T-helper 1 cell treated with Interleukin-12 subunit alpha and Interleukin-12 subunit beta and Interleukin-4 antibody, amounts not matched to agents 30 ng/mL and 1 ng/mL, for 36 hours (primary cell): ENCODE measurements around the gene CFAP77. TPM values are rescaled to one million over a fixed set of nuclear protein-coding genes. Genes with fewer than 3 reads are reported as not detected.

Source experiments
- intact Hi-C: fragments of 100-400 bp; cut with micrococcal nuclease; formaldehyde crosslinking; loops from one replicate; pipeline ENCODE4 v1.15.1; 2024
- total RNA-seq: library from RNA; stranded (reverse); gene quantifications from 2 replicates; pipeline ENCODE4 v1.2.3, GENCODE V29; 2022

Gene CFAP77
- total RNA-seq, 1 donor from 2014 or later: not detected

DNA sequence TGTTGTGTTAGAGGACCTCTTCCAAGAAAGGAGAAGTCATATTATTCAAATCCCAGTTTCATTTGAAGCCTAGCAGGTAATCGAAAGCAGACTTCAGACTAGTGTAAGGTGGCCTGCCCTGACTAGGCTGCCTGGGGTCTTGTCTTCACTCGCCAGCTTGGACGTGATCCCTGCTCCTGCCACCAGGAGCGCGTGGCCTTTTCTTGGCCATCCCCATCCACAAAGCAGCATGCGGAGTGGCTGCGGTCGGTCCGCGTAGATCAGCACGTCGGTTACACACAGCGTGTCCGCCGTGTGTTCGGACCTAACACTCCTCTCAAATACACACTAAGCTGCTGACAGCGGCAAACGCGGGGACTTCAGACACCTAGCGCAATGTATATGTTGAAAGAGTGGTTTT, 37.3 kb downstream of the CFAP77 start:
- intact Hi-C loops: no loop called here

DNA sequence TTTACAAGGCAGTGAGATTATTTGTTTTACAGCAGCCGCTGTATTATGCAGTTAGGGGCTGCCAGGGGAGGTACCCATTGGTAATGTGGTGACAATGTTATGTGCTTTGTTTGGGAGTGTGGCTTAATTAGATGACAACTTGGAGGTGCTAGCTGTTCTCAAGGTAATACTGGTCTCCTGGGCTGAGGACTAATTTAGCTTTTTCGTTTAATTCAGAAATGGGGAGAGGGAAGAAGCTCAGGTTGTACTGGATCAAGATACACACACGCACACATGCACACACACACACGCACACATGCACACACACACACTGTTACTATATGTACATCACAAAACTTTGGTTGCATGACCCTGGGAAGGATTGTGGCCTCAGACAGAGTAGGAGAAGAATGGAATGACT, 37.9 kb downstream of the CFAP77 start:
- intact Hi-C loops: no loop called here

DNA sequence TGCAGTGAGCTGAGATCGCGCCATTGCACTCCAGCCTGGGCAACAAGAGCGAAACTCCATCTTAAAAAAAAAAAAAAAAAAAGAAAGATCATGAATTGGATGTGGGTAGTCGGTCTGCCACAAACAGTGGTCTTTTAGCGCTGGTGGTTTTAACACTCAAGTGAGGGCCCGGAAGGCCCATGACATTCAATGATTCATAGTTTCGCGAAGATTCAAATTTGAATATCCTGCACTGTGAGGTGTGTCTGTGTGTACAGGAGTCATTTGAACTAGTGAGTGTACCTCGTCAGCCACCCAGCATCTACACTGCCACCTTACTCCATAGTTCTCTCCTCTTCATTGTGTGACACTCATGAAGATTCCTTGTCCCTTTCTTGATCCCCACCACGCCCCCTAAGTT, 41.3 kb downstream of the CFAP77 start:
- intact Hi-C loops: no loop called here

DNA sequence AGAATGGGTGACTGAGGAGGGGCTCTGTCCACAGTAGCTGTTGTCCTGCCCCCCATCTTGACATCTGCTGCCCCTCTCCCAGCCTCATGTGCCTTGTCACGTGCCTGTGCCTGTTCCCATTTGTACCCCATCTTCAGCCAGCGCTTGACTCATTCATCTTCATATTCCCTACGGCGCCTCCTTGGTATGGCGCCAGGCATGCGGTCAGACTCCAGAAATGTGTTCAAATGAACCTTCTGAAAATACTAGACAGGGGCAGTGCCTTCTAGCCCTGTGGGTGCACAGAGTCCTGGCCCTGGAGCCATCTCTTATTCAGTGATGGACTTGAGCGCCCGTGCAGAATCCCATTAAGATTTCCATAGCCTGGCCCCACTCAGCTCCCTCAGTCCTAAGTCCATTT, 46.2 kb downstream of the CFAP77 start:
- intact Hi-C loops: no loop called here

DNA sequence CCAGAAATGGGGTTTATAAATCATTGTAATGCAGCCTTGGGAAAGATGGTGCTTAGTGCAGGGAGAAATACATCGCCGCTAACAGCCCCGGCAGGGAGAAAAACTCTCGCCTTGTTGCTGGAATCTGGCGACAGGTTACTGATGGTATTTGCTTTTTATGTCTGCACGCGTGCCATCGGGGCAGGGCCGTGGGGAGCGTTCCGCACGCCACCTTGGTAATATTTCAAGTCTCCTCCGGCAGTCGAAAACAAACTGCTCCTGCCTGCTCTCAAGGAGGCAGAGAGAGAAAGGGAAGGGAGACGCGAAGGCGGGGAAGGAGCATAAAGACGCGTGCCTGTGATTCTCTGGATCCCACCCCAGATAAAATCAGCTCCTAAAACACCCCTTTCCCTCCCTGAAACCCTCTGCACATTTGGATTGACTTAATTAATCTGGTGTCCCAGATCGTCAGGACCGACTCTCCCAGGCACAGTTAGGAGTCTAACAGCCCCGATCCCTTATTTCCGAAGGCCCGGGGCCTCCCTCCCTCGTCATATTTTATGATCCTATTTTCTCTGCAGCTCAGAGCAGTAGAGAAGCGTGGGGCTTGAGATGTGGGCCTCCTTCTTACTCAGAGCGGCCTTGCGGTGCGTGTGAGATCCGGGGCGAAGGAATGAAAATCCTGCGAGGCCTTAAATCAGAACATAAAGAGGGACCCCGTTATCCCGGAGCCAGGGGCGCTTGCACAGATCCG, 47.7 kb downstream of the CFAP77 start:
- intact Hi-C loops: no loop called here

DNA sequence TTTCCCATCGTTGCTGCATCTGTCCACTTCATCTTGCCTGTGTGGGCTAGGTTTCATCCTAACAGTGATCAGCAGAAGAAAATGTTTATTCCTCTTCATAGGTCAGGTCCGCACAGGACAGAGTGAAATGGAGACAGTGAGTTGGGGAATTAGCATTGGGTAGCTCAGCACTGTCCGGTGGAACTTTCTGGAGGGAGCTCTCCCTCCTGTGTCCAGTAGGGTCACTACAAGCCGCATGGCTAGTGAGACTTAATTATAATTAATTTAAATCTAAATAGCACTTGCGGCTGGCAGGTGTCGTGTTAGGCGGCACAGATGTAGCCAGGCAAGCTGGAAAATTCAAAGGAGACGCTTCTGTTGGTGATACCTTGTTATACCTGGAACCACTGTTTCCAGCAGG, 48.4 kb downstream of the CFAP77 start:
- intact Hi-C loops: no loop called here

DNA sequence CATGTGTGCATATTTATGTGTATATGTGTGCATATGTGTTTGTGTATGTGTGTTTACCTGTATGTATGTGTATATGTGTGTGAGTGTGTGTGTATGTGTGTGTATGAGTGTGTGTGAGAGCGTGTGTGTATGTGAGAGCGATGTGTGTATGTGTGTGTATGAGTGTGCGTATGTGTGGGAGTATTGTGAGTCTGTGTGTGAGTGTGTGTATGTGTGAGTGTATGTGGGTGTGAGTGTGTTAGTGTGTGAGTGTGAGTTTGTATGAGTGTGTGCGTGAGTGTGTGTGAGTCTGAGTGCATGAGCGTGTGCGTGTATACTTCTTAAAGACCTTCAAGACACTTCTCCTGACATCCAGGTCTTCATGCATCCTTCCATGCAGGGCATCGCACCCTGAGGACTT, 49.6 kb downstream of the CFAP77 start:
- intact Hi-C loops: no loop called here

DNA sequence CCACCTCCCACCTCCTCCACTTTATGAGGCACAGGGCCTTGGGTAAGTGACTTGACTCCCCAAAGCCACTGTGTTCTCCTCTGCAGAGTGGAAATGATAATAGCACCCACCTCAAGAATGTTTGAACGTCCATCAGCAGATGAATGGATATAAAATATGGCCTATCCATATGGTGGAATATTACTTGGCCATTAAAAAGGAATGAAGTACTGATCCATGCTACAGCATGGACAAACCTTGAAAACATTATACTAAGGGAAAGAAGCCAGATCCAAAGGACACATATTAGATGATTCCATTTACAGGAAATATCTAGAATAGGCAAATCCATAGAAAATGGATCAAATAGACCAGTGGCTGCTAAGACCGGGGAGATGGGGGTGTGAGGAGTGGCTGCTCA, 50.2 kb downstream of the CFAP77 start:
- intact Hi-C loops: no loop called here

DNA sequence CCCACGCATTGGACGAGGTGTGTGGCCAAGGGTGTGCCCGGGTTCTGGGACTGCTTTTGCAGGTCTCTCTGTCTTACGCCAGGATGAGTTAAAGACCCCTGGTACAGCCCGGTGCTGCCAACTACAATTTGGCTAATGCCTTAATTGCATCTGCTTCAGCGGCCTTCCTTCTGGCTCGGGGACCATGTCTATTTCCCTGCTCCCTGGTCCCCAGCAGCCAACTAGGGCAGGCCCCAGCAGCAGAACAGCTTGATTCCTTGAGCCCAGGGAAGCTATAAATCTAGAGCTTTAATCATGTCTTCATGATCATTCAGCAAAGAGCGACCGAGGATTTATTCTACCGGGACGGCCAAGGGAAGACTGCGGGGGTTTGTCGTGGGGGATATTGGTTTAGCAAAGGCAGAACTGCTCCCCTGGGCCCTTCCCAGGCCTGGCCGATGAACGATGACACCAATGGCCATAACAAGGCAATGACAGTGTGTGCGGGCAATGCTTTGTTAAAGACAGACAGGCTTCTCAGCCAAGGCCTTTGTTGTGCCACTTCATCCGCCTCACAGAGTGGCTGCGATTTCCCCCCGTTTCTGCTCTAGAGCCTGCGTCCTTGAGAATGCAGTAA, 51.4 kb downstream of the CFAP77 start:
- intact Hi-C loops: no loop called here

DNA sequence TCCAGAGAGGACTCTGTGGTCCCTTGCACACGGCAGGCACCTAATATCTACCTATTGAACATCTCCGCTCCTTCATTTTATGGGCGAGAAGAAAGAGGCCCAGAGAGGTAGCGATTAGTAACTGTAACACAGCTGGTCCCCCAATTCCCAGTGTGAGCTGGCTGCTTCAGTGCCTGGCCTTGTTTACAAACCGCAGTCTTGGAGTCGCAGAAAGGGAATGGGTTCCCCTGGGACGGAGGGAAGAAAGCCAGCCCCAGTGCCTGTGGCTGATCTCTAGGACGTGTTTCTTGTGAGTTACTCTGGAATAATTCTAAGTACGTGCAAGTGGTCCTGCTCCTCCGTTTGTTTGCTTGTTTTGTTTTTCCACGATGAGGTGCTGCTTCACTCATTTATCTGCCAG, 52.0 kb downstream of the CFAP77 start:
- intact Hi-C loops: no loop called here

DNA sequence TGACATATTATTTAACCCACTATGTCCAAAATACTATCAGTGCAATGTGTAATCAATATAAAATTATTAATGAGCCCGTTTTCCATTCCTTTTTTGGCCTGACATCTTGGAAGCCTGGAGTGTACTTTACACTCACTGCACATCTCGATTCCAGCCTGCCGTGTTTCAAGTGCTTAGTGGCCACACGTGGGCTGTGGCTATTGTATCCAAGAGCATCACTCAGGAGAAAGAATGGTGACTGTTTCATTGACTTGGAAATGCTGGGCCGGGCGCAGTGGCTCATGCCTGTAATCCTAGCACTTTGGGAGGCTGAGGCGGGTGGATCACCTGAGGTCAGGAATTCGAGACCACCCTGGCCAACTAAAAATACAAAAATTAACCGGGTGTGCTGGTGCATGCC, 54.5 kb downstream of the CFAP77 start:
- intact Hi-C loops: no loop called here

DNA sequence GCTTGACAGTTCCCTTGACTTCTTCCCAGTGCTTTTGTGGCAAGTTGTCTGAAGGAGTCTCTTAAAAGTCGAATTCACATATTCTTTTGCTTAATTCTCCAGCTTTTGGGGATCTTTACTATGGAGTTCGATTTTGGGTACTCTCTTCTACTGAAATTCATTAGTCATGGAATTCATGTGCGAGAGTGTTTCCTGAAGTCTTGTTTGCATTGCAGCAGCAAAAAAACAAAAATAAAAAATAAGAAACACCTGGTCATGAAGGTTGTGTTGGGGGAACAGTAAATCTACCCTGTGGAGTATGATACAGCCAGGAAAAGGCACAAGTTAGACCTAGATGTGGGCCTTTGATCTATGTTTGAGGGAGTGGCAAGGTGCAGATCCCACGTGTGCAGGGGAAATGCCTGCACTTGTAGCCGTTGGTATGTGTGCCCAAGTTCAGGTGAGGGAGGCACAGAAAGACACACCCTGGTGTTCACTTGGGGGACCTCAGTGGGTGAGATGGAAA, 55.2 kb downstream of the CFAP77 start:
- intact Hi-C loops: no loop called here

DNA sequence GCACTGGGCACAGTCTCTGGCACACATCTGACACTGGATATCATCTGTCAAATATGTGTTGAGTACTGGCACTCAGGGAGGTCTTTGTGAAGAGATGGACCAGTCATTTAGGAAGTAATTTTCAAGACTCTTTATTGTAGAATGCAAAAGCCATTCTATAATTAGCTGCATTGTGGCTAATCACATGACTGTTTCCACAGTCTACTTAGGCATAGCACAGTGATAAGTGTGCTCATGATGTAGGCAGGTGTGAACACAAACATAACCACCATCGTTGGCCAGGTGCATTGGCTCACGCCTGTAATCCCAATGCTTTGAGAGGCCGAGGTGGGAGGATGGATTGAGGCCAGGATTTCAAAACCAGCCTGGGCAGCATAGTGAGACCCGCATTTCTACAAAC, 62.2 kb downstream of the CFAP77 start:
- intact Hi-C loops: no loop called here

DNA sequence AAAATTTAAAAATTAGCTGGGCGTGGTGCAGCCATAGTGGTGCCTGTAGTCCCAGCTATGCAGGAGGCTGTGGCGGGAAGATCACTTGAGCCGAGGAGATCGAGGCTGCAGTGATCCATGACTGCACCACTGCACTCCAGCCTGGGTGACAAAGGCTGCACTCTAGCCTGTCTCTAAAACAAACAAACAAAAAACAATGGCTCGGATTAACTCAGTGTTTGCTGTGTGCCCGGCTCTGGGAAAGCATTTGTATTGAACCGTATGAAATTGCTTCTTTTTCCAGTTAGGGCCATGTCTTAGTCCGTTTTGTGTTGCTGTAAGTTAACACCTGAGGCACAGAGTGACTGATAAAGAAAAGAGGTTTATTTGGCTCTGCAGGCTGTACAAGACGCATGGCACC, 62.6 kb downstream of the CFAP77 start:
- intact Hi-C loops: no loop called here

DNA sequence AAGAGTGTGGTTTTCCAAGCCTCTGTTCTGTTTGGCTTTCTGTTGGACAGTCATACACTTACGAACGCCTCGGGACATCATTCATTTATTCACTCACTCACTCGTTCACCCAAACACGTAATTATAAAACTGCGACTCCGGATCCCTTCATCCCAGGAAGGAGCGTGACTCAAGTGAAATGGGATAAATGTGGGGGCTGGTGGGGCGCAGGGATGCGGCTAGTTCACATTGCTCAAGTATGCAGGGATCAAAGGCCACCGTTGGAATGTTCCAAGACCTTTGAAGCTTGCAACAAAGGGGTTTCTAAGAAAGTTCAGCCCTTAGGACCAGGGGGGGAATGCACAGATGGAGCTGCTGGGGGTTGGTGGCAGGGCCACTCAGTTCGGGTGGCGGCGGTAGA, 64.2 kb downstream of the CFAP77 start:
- intact Hi-C loops: no loop called here

DNA sequence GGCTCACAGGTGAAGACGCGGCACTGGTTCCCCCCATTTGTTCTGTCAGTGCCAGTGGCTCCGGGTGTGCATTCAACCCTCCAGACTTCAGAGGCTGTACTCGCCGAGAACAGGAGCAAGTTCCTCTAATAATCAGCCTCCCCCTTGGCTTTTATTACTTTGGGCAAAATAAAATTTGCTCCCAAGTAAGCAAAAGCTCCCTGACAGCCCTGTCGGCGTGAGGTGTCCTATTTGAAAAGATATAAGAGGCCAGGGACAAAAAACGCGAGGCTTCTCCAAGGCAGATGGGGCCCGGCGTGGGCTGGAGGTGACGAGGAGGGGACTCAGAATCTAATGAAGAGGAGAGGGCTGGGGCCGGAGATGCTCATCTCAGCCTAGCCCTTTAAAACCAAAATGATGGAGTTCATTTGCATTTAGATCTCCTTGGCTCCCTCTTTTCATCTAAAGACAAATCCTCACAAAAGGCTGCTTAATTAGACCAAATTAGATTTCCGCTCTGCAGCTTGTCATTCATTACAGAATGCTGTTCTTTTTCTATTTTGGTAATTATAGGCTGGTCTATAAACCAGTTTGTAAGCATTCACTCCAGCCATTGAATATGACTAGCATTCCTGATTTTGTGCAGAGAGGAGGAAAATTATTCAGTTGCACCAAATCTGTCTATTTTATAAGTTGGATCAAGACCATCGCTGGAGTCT, 68.5 kb downstream of the CFAP77 start:
- intact Hi-C loops: no loop called here

DNA sequence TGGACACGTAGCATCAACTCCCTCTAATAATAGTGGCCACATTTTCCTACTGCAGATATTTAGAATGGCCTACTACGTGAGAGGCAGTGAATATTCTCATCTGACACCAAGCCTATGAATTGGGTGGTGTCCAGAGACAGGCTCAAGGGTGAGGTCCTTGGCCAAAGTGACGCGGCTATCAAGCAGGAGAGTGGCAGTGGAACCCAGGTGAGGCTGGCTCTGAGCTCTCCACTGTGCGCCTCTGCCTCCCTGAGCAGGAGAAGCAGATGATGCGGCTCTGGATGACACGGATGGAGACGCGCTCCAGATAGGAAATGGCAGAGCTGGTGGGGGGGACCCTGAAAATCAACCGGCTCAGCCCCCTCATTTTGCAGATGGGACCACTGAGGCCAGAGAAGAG, 69.7 kb downstream of the CFAP77 start:
- intact Hi-C loops: no loop called here

DNA sequence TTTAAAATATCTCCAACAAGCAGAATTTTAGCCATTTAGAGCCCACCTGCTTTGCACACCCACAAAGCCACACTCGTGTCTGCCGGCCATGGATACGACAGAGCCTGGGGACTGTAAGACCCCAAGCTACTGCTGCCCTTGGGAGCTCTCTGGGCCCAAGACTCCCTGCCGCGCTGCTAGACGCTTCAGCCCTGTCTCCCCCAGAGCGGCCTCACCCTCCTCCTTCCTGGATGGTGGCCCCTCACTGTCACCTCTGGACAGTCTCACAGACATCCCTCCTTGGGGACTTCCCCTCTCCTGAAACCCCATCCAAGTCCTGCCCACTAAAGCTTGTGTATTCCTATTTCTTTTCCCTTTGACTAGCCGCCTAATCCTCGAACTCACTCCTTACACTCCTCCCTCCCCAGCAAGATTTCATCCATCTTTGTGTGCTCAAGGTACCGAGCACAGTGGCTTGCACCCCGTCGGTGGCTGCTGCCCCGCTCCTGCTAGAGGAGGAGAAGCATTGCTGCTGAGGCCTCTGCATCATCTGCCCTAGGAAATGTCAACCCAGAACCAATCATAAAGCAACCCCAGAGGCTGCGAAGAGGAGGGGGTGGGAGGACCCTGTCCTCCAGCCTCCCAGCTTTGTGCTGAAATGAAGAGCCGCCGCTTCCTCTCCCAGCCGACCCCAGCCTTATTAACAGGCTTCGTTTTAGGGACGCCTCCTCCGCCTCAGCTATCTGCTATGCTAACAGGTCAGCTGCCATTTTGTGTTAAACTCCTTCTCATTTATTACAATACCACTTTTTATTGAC, 71.2 kb downstream of the CFAP77 start:
- intact Hi-C loops: no loop called here

DNA sequence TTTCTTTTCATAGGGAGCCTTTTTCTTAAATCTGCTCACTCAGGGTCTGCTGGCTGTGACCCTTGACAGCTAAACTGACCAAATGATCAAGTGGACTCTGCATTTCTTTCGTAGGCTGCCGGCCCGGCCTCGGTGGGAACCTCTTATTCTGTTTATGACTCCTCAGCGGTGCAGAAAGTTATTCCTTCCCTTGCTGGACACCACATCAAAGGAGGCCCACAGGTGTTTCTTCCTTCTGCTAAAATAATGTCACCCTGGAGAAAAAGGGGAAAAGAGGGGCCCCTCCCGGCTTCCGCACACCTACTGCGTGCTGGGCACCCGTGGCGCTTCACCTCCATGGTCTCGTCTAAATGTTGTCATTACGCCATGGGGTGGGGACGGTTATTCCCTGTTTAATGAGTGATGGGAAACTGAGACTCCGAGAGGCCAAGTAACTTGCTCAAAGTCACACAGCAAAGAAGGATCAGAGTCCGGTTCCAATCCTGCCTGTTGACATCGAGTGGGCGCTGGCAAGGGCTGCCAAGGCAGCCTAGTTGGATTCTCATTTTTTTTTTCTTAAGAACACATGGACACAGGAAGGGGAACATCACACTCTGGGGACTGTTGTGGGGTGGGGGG, 72.3 kb downstream of the CFAP77 start:
- intact Hi-C loops: no loop called here

DNA sequence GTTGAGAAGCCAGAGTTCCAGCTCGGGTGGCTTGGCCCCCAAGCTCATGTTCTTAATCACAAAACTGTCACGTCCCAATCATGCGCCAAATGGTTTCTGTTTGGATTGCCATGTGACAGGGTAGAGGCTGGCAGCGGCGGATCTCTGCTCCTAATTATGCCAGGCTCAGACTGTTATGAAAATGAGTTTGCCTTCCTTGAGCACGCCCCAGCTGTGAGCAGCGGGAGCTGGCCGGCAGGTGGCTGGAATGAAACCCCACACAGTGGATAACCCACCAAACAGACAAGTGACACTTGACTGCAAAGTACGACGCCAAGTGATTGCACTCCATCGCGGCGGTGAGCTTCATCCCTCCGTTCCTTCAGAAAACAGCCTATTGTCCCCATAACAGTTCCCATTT, 75.4 kb downstream of the CFAP77 start:
- intact Hi-C loops: no loop called here

DNA sequence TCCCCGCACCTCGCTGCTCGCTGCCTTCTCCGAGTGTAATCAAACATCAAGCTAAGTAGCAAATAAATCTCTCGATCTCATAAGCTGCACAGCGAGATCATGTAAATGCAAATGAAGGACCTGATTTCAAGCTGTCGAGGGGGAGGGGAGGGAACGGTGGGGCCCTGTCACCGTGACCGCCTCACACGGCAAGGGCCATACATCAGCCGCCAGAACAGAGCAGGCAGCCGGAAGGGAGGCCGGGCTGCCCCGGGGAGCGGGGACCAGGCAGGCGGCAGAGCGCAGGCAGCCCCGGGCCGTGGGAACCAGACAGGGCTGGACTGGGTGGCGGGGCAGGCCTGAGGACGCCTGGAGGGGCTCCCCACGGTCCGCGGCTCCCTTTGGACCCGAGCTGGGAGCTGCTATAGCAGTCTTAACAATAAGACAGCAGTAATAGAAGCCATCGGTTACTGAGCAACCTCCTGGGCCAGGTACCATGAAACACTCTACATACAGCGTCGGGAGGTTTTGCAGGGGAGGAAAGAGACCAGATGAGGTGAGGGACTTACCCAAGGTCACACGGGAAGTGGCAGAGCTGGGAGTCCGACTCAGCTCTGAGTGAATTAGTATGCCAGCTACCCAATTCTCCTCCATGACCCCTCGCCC, 76.8 kb downstream of the CFAP77 start:
- intact Hi-C loops: loop anchor here (1.0 kb wide), 2 partner anchors 20 to 78 kb away; no protein-coding TSS in a partner anchor
